SU-DHL-6 (cell line): Measurements from ENCODE around the gene KRTDAP.

ENCODE experiments used
- CTCF ChIP-seq: fragments of 200-600 bp; sonication (generic); IDR thresholded peaks from one replicate; pipeline ENCODE4 v1.5.1; 2017; ENCODE audit warnings: antibody characterized with exemption, mild to moderate bottlenecking, low read length, moderate library complexity; ENCODE audit not compliant: insufficient read depth, poor library complexity, severe bottlenecking
- EZH2phosphoT487 ChIP-seq: fragments of 200-600 bp; sonication (generic), shearing (Covaris generic); conservative IDR thresholded peaks from 2 replicates; pipeline ENCODE4 v1.6.1; 2018; ENCODE audit warnings: mild to moderate bottlenecking, antibody characterized with exemption, low read length, moderate library complexity, mixed read lengths

DNA sequence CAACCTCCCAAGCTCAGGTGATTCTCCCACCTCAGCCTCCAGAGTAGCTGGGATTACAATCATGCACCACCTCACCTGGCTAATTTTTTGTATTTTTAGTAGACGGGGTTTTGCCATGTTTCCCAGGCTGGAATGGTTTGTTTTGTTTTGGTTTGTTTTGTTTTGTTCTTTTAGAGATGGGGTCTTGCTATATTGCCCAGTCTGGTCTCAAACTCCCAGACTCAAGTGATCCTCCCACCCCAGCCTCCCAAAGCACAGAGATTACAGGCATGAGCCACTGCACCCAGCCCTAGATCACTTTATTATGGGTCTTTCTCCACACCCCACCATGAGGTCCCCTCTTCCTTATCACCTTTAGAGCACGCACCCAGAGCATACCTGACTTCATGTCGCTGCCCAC lies 8.0 kb upstream of the KRTDAP start:
- TF ChIP-seq CTCF (no peak), EZH2phosphoT487 (no peak)
